SK-N-SH (cell line): ENCODE results near the gene AHNAK2. TPM values are rescaled to one million over a fixed set of nuclear protein-coding genes. Genes with fewer than 3 reads are reported as not detected.

Experiments used
- CTCF ChIA-PET: fragments of 300-600, 350-600 bp; formaldehyde crosslinking; extraction: SDS; loops from one replicate; lab custom pipeline; 2021; lab: Yijun Ruan, JAX
- POLR2A ChIA-PET: fragments of 350-600 bp; sonication (Branson Sonifier 250); formaldehyde crosslinking; extraction: SDS; loops from one replicate; lab custom pipeline; 2020; ENCODE audit warnings: antibody characterized with exemption, inconsistent platforms; lab: Yijun Ruan, JAX
- DNase-seq: peaks from one replicate; pipeline ENCODE4 v3.0.0; 2012
- H2AFZ ChIP-seq: fragments of 200-600 bp; sonication (generic); 2 replicates; pipeline ENCODE4 v1.8.1; 2016; ENCODE audit warnings: antibody characterized with exemption, mild to moderate bottlenecking, low read depth
- H3F3A ChIP-seq: fragments of 200-600 bp; sonication (generic); replicated peaks from 2 replicates; pipeline ENCODE3; 2016; ENCODE audit warnings: antibody characterized with exemption, mild to moderate bottlenecking; ENCODE audit not compliant: insufficient read depth
- H3K27ac ChIP-seq, 2 experiments: fragments of 200-500 bp in 1 of 2; fragments of 200-600 bp in 1 of 2; sonication (Bioruptor generic) in 1 of 2; sonication (generic), shearing (Covaris generic) in 1 of 2; 2 replicates each; pipeline versions ENCODE4 v1.5.1 to v1.6.1; 2014 to 2016; ENCODE audit warnings: low read depth in 2 of 2, inconsistent platforms in 1 of 2, low read length in 1 of 2, mild to moderate bottlenecking in 1 of 2, mixed read lengths in 1 of 2
- H3K27me3 ChIP-seq: fragments of 200-600 bp; sonication (generic), shearing (Covaris generic); 2 replicates; pipeline ENCODE4 v1.6.1; 2016; ENCODE audit warnings: mixed run types; ENCODE audit not compliant: insufficient read depth
- H3K36me3 ChIP-seq, 2 experiments: fragments of 200-500 bp in 1 of 2; fragments of 200-600 bp in 1 of 2; sonication (Bioruptor generic) in 1 of 2; sonication (generic) in 1 of 2; replicated peaks in 1 of 2; 2 replicates each; pipeline versions ENCODE3 to v1.5.1; 2014 to 2016; ENCODE audit warnings: low read length in 1 of 2, mild to moderate bottlenecking in 1 of 2; ENCODE audit not compliant: insufficient read depth in 2 of 2, control insufficient read depth in 1 of 2
- H3K4me1 ChIP-seq, 2 experiments: fragments of 200-500 bp in 1 of 2; fragments of 200-600 bp in 1 of 2; sonication (Bioruptor generic) in 1 of 2; sonication (generic), shearing (Covaris generic) in 1 of 2; 2 replicates each; pipeline versions ENCODE4 v1.5.1 to v1.6.1; 2014 to 2016; ENCODE audit warnings: low read depth in 1 of 2, low read length in 1 of 2, mixed run types in 1 of 2; ENCODE audit not compliant: insufficient read depth in 2 of 2, control insufficient read depth in 1 of 2
- H3K4me2 ChIP-seq: fragments of 200-600 bp; sonication (generic), shearing (Covaris generic); 2 replicates; pipeline ENCODE4 v1.6.1; 2017; ENCODE audit warnings: mixed run types
- H3K4me3 ChIP-seq, 2 experiments: fragments of 200-500 bp in 1 of 2; fragments of 200-600 bp in 1 of 2; sonication (Bioruptor generic) in 1 of 2; sonication (generic), shearing (Covaris generic) in 1 of 2; 2 replicates each; pipeline versions ENCODE4 v1.5.1 to v1.8.1; 2014 to 2016; ENCODE audit warnings: low read depth in 2 of 2, inconsistent platforms in 1 of 2, low read length in 1 of 2, mild to moderate bottlenecking in 1 of 2, mixed read lengths in 1 of 2, moderate library complexity in 1 of 2
- H3K79me2 ChIP-seq: fragments of 200-600 bp; sonication (generic); 2 replicates; pipeline ENCODE4 v1.8.1; 2017; ENCODE audit warnings: mild to moderate bottlenecking; ENCODE audit not compliant: insufficient read depth
- H3K9ac ChIP-seq: fragments of 200-600 bp; sonication (generic); 2 replicates; pipeline ENCODE4 v1.6.1; 2017; ENCODE audit warnings: mixed run types
- H3K9me2 ChIP-seq: fragments of 200-600 bp; sonication (generic); 2 replicates; pipeline ENCODE4 v1.6.1; 2017; ENCODE audit warnings: mixed run types
- H3K9me3 ChIP-seq: fragments of 200-600 bp; sonication (generic); 2 replicates; pipeline ENCODE4 v1.6.1; 2017; ENCODE audit warnings: mixed run types, mild to moderate bottlenecking, moderate library complexity
- H4K20me1 ChIP-seq: fragments of 200-600 bp; sonication (generic); 2 replicates; pipeline ENCODE4 v1.6.1; 2017; ENCODE audit warnings: mild to moderate bottlenecking, mixed run types; ENCODE audit not compliant: insufficient read depth
- CTCF ChIP-seq: fragments of 200-600 bp; sonication (generic); IDR thresholded peaks from 2 replicates; pipeline ENCODE4 v1.6.1; 2017; ENCODE audit warnings: antibody characterized with exemption, mild to moderate bottlenecking, moderate library complexity
- EZH2phosphoT487 ChIP-seq: fragments of 200-600 bp; sonication (generic); IDR thresholded peaks from 2 replicates; pipeline ENCODE4 v1.6.1; 2017; ENCODE audit warnings: low read depth, mixed run types, mild to moderate bottlenecking, antibody characterized with exemption, moderate library complexity, borderline replicate concordance
- FOXJ3 ChIP-seq: sonication (generic); formaldehyde crosslinking; IDR thresholded peaks from 2 replicates; pipeline ENCODE4 v1.5.1; 2020; ENCODE audit warnings: mild to moderate bottlenecking, missing genetic modification reagents
- GATA2 ChIP-seq: sonication (generic); formaldehyde crosslinking; IDR thresholded peaks from 2 replicates; pipeline ENCODE4 v1.5.0; 2020; ENCODE audit warnings: mild to moderate bottlenecking, missing genetic modification reagents
- MEF2A ChIP-seq: IDR thresholded peaks from 2 replicates; pipeline ENCODE4 v1.4.0; 2012; ENCODE audit warnings: low read depth, borderline replicate concordance
- MXI1 ChIP-seq: IDR thresholded peaks from 2 replicates; pipeline ENCODE4 v1.6.1; 2012; ENCODE audit warnings: mild to moderate bottlenecking, low read depth, low read length, improper control_type of control experiment
- NFIC ChIP-seq: IDR thresholded peaks from 2 replicates; pipeline ENCODE4 v1.4.0; 2012; ENCODE audit warnings: borderline replicate concordance
- NRF1 ChIP-seq: IDR thresholded peaks from 2 replicates; pipeline ENCODE4 v1.6.1; 2012; ENCODE audit warnings: low read depth, mild to moderate bottlenecking, low read length
- RCOR1 ChIP-seq: fragments of 150-350 bp; IDR thresholded peaks from 2 replicates; pipeline ENCODE4 v1.6.1; 2017; ENCODE audit warnings: antibody characterized with exemption, low read length
- RFX5 ChIP-seq: IDR thresholded peaks from 2 replicates; pipeline ENCODE4 v1.6.1; 2012; ENCODE audit warnings: mild to moderate bottlenecking, improper control_type of control experiment, low read length
- RXRA ChIP-seq: IDR thresholded peaks from 2 replicates; pipeline ENCODE4 v1.4.0; 2012; ENCODE audit warnings: low read depth, mild to moderate bottlenecking, borderline replicate concordance
- TEAD4 ChIP-seq: IDR thresholded peaks from 2 replicates; pipeline ENCODE4 v1.4.0; 2012; ENCODE audit warnings: mild to moderate bottlenecking, borderline replicate concordance; ENCODE audit not compliant: insufficient read depth
- YY1 ChIP-seq: IDR thresholded peaks from 2 replicates; pipeline ENCODE4 v1.4.0; 2012; ENCODE audit warnings: low read depth, mild to moderate bottlenecking
- ZBTB33 ChIP-seq: IDR thresholded peaks from 2 replicates; pipeline ENCODE4 v1.4.0; 2012; ENCODE audit warnings: low read depth, borderline replicate concordance
- WGBS: methylation state at CpG from one replicate; pipeline ENCODE4 v1.1.6; 2017; ENCODE audit warnings: low lambda C conversion rate; 5-methylcytosine and 5-hydroxymethylcytosine counted together
- polyA plus RNA-seq, 3 experiments: library from polyadenylated mRNA; depleted of rRNA; stranded (reverse); fragments of >200 nt; gene quantifications; 2 replicates each; pipeline ENCODE4 v1.2.3, GENCODE V29; 2012
- TF ChIP-seq, protein P1 (sequence below): IDR thresholded peaks from 2 replicates; pipeline ENCODE4 v1.6.1; 2012; ENCODE audit warnings: mild to moderate bottlenecking, low read depth, low read length, moderate library complexity
- TF ChIP-seq, protein P2 (sequence below): IDR thresholded peaks from 2 replicates; pipeline ENCODE4 v1.4.0; 2012; ENCODE audit warnings: low read depth

AHNAK2 gene
- polyA plus RNA-seq, 1 of the 3 experiments (the other 2 are of a cell fraction) = 33.5 TPM

DNA sequence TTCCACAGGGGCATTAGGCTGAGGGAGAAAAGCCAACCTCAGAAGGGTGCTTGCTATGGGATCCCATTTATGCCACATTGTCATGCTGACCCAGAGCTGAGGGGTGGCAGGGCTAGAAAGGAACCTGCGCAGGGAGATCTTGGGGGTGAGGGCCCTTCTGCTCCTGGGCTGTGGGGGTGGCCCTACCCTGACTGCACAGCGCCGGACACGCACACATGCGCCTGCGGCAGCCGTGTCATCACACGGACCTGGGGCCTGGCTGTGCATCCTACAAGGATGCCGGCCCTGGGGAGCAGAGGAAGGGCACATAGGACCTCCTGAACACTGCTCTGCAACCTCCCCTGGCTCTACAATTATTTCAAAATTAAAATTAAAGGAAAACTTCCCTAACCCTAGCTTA is 35.9 kb upstream of the AHNAK2 start:
- no peak overlapping the region for H2AFZ ChIP-seq
- peak overlapping the region; percentile 46 for H3K4me2 ChIP-seq
- ChIA-PET POLR2A (no interaction called here), CTCF (interaction anchor here (0.5 to 10.9 kb wide), 7 partner anchors 10 to 38 kb away, joined by 3 to 138 read pairs (median 3); no protein-coding TSS in a partner anchor)
- H3K36me3 ChIP-seq = peaks cover 18 to 27% of the 10 kb centered on the region in 2 experiments
- H3K9ac ChIP-seq = no peak overlapping the region
- H3K27ac ChIP-seq = peak overlapping the region; percentile 40 to 43; a peak in 3 of 4 replicates
- H4K20me1 ChIP-seq = peaks cover 100% of the 10 kb centered on the region
- H3K4me1 ChIP-seq = peaks cover 46 to 51% of the 10 kb centered on the region in 2 experiments
- peaks cover 100% of the 10 kb centered on the region for H3K79me2 ChIP-seq
- peaks cover 21% of the 10 kb centered on the region for H3F3A ChIP-seq
- H3K4me3 ChIP-seq = no peak overlapping the region
- H3K27me3 ChIP-seq = no peaks in the 10 kb centered on the region
- no peaks in the 10 kb centered on the region for H3K9me2 ChIP-seq
- no CpG with 5 or more reads among the region's 9 CpGs for WGBS
- no peaks in the 10 kb centered on the region for H3K9me3 ChIP-seq
- no peak for DNase-seq
- TF ChIP-seq EZH2phosphoT487 (no peak), RCOR1 (no peak), NFIC (no peak), FOXJ3 (CRISPR knock-in tag) (no peak)
- TF ChIP-seq, protein P1, sequence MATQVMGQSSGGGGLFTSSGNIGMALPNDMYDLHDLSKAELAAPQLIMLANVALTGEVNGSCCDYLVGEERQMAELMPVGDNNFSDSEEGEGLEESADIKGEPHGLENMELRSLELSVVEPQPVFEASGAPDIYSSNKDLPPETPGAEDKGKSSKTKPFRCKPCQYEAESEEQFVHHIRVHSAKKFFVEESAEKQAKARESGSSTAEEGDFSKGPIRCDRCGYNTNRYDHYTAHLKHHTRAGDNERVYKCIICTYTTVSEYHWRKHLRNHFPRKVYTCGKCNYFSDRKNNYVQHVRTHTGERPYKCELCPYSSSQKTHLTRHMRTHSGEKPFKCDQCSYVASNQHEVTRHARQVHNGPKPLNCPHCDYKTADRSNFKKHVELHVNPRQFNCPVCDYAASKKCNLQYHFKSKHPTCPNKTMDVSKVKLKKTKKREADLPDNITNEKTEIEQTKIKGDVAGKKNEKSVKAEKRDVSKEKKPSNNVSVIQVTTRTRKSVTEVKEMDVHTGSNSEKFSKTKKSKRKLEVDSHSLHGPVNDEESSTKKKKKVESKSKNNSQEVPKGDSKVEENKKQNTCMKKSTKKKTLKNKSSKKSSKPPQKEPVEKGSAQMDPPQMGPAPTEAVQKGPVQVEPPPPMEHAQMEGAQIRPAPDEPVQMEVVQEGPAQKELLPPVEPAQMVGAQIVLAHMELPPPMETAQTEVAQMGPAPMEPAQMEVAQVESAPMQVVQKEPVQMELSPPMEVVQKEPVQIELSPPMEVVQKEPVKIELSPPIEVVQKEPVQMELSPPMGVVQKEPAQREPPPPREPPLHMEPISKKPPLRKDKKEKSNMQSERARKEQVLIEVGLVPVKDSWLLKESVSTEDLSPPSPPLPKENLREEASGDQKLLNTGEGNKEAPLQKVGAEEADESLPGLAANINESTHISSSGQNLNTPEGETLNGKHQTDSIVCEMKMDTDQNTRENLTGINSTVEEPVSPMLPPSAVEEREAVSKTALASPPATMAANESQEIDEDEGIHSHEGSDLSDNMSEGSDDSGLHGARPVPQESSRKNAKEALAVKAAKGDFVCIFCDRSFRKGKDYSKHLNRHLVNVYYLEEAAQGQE = no peak
- TF ChIP-seq, all 33 proteins: peak for 0

DNA sequence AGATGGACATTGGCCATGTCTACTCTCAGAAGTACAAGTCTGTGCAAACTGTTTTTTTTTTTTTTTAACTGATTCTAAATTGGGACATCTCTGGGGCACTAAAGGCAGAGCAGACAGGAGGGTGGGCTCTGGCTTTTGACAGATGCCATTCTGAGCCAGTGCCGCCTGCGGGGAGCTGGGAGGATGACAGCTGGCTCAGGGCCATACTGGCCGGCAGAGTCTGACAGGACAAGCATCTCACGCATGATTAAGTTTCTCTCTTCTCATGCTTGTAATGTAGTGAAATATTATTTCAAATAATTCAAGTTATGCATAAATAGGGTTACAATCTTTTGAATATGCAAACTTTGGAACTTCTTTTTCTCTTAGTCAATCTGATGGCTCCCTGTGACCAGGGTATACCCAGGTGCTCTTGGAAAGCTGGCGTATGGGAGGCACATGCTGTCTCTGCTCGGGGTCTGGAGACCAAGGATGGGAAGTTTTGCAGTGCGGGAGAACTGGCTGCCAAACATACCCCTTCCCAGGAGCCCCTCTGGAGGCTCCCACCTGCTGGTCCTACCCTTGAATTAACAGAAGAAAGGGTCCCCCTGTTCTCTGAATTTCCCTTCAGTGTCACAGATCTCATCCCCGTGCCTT is 35.1 kb upstream of the AHNAK2 start:
- H3K9ac ChIP-seq = no peak overlapping the region
- H3F3A ChIP-seq = peaks cover 21% of the 10 kb centered on the region
- no peak overlapping the region for H2AFZ ChIP-seq
- peaks cover 39 to 47% of the 10 kb centered on the region in 2 experiments for H3K4me1 ChIP-seq
- no peaks in the 10 kb centered on the region for H3K9me2 ChIP-seq
- no peak overlapping the region for H3K4me3 ChIP-seq
- H3K9me3 ChIP-seq = no peaks in the 10 kb centered on the region
- peaks cover 22 to 27% of the 10 kb centered on the region in 2 experiments for H3K36me3 ChIP-seq
- peak overlapping the region; percentile 46; the same call in 1 of the 2 replicates for H3K4me2 ChIP-seq
- 46% methylated on average over 8 of the region's 8 CpGs for whole genome bisulfite sequencing
- H3K27me3 ChIP-seq = no peaks in the 10 kb centered on the region
- DNase-seq = peak; percentile 85
- CTCF ChIA-PET = interaction anchor here (0.7 to 10.9 kb wide), 10 partner anchors 12 to 78 kb away, joined by 3 to 138 read pairs (median 4); no protein-coding TSS in a partner anchor
- H3K79me2 ChIP-seq = peaks cover 100% of the 10 kb centered on the region
- peaks cover 98% of the 10 kb centered on the region for H4K20me1 ChIP-seq
- H3K27ac ChIP-seq = peak overlapping the region in 1 of 2 experiments; percentile 43; a peak in 3 of 4 replicates
- POLR2A ChIA-PET = no interaction called here
- TF ChIP-seq GATA2 (CRISPR knock-in tag) (no peak), RFX5 (no peak), TEAD4 (no peak), NFIC (peak; percentile 44; the same call in 1 of the 2 replicates), NRF1 (no peak), ZBTB33 (no peak), MXI1 (peak; percentile 98), CTCF (no peak), RXRA (no peak), FOXJ3 (CRISPR knock-in tag) (no peak), YY1 (no peak), MEF2A (no peak)
- TF ChIP-seq, protein P2, sequence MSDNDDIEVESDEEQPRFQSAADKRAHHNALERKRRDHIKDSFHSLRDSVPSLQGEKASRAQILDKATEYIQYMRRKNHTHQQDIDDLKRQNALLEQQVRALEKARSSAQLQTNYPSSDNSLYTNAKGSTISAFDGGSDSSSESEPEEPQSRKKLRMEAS = no peak; the same call in 1 of the 2 replicates
